HepG2 (cell line): ENCODE data around the gene HCAR1. TPM values are rescaled to one million over a fixed set of nuclear protein-coding genes. Genes with fewer than 3 reads are reported as not detected.

Source experiments
- ARID4A ChIP-seq: sonication (generic); formaldehyde crosslinking; IDR thresholded peaks from 2 replicates; pipeline ENCODE4 v1.5.0; 2020; ENCODE audit warnings: mild to moderate bottlenecking, missing genetic modification reagents, borderline replicate concordance
- DMAP1 ChIP-seq: IDR thresholded peaks from 2 replicates; pipeline ENCODE4 v1.6.1; 2016
- DNMT3B ChIP-seq: conservative IDR thresholded peaks from 2 replicates; pipeline ENCODE4 v1.6.1; 2016; ENCODE audit warnings: missing biosample characterization, control low read depth
- GABPB1 ChIP-seq: IDR thresholded peaks from 2 replicates; pipeline ENCODE4 v1.6.1; 2016; ENCODE audit warnings: mild to moderate bottlenecking, missing genetic modification reagents, moderate library complexity, missing compliant biosample characterization
- KDM1A ChIP-seq: IDR thresholded peaks from 2 replicates; pipeline ENCODE4 v1.6.1; 2016; ENCODE audit warnings: missing compliant biosample characterization
- KLF12 ChIP-seq: sonication (generic); formaldehyde crosslinking; IDR thresholded peaks from 2 replicates; pipeline ENCODE4 v1.4.0; 2020; ENCODE audit warnings: missing genetic modification reagents, borderline replicate concordance
- MAX ChIP-seq: IDR thresholded peaks from 2 replicates; pipeline ENCODE4 v1.6.1; 2012; ENCODE audit warnings: inconsistent platforms
- MED1 ChIP-seq: sonication (generic); formaldehyde crosslinking; IDR thresholded peaks from 2 replicates; pipeline ENCODE4 v1.4.0; 2020; ENCODE audit warnings: missing genetic modification reagents
- MIER2 ChIP-seq: IDR thresholded peaks from 2 replicates; pipeline ENCODE4 v1.6.1; 2016; ENCODE audit warnings: missing biosample characterization, missing genetic modification reagents
- MIER3 ChIP-seq: IDR thresholded peaks from 2 replicates; pipeline ENCODE4 v1.6.1; 2016; ENCODE audit warnings: missing compliant biosample characterization, borderline replicate concordance
- NCOA2 ChIP-seq: sonication (generic); formaldehyde crosslinking; IDR thresholded peaks from 2 replicates; pipeline ENCODE4 v1.8.0; 2022; ENCODE audit warnings: inconsistent platforms
- ZMAT5 ChIP-seq: sonication (generic); formaldehyde crosslinking; IDR thresholded peaks from 2 replicates; pipeline ENCODE4 v1.5.0; 2020; ENCODE audit warnings: mild to moderate bottlenecking, low read depth, missing genetic modification reagents, borderline replicate concordance
- ZNF253 ChIP-seq: sonication (generic); formaldehyde crosslinking; IDR thresholded peaks from 2 replicates; pipeline ENCODE4 v1.8.0; 2022; ENCODE audit warnings: mild to moderate bottlenecking, missing genetic modification reagents, borderline replicate concordance
- ZNF7 ChIP-seq: IDR thresholded peaks from 2 replicates; pipeline ENCODE4 v1.6.1; 2016; ENCODE audit warnings: missing biosample characterization, missing genetic modification reagents
- ZSCAN25 ChIP-seq: sonication (generic); formaldehyde crosslinking; IDR thresholded peaks from 2 replicates; pipeline ENCODE4 v1.8.0; 2022; ENCODE audit warnings: mild to moderate bottlenecking, missing genetic modification reagents
- polyA plus RNA-seq, 8 experiments: library from polyadenylated mRNA; depleted of rRNA in 3 of 8; stranded (reverse) in 7 of 8; unstranded in 1 of 8; fragments of >200 nt; fragmentation: Illumina TruSeq in 4 of 8; extraction: Trizol in 4 of 8; gene quantifications; 2 replicates each; pipeline versions ENCODE4 v1.2.1 to v1.2.3, GENCODE V29; 2011 to 2016; ENCODE audit warnings: low read depth in 4 of 8, missing spikeins in 1 of 8, mixed read lengths in 1 of 8; ENCODE audit not compliant: insufficient read depth in 1 of 8
- total RNA-seq, 5 experiments: library from RNA; depleted of rRNA; stranded (reverse); fragments of >200 nt; fragmentation: Illumina TruSeq; extraction: Trizol; gene quantifications; 2 replicates each; pipeline ENCODE4 v1.2.3, GENCODE V29; 2016; ENCODE audit warnings: low read depth in 1 of 5
- TF ChIP-seq, protein P1 (sequence below), 2 experiments: sonication (generic) in 1 of 2; formaldehyde crosslinking in 1 of 2; IDR thresholded peaks; 2 replicates each; pipeline versions ENCODE4 v1.6.1 to v1.9.0; 2014 to 2022; ENCODE audit warnings: antibody characterized with exemption in 1 of 2, borderline replicate concordance in 1 of 2, inconsistent platforms in 1 of 2, low read depth in 1 of 2, missing genetic modification reagents in 1 of 2
- TF ChIP-seq, protein P2 (sequence below): sonication (generic); formaldehyde crosslinking; IDR thresholded peaks from 2 replicates; pipeline ENCODE4 v1.4.0; 2020; ENCODE audit warnings: missing genetic modification reagents

Gene HCAR1
- total and polyA plus RNA-seq, 2 of the 13 experiments (the other 11 are each of a cell fraction or from before 2014, with no cell fraction given): 0.53 to 4.4 TPM

DNA sequence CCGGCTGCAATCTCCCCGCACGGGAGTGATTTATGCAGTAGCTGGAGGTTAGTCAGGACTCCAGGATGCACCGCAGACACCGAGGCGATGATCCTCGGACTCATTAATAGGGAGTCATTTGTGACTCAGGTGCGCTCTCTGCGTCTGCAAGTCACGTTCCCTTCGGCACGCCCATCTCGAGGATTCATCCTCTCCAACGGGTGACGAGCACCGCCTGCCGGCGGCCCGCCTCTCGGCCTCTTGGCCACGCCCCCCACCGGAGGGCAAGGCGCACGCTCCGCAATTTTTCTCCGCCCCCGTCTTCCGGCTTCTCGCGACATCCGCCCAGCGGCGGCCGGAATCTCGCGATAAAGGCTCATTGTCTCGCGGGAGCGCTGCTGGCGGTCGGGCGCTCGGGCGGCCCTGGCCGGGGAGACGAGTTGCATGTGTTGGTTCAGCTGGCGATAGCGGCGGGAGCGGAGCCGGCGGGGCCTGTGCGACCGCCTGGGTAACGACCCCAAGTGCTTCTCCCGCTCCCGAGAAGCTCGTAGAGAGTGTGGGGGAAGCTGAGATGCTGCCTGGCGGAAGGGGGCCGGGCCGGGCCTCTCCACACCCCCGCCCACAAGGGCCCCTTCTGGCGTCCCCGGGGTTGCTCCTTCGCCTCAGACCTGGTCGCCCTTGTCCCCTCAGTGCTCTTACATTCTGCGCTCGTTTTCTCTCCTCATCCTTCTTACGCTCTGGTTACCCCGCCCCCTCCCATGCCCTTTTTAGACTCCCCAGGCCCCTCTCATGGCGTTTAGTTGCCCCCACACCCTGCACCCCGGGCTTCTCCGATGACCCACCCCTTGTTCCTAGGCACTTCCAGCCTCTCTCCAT is 22.0 kb upstream of the HCAR1 start, which contains the start of gene DENR (continued):
- peak; percentile 94 for TF ChIP-seq ARID4A
- TF ChIP-seq DMAP1 (CRISPR knock-in tag): peak; percentile 93
- peak; percentile 67 for TF ChIP-seq MIER2 (CRISPR knock-in tag)
- TF ChIP-seq MAX: peak; percentile 70
- peak; percentile 99 for TF ChIP-seq KLF12
- TF ChIP-seq MED1: peak; percentile 87
- TF ChIP-seq KDM1A (CRISPR knock-in tag): no peak
- TF ChIP-seq ZSCAN25: peak; percentile 52; the same call in 1 of the 2 replicates
- TF ChIP-seq NCOA2 (CRISPR knock-in tag): peak; percentile 59
- no peak for TF ChIP-seq ZNF7 (CRISPR knock-in tag)
- no peak for TF ChIP-seq DNMT3B (CRISPR knock-in tag)
- no peak for TF ChIP-seq ZNF253 (CRISPR knock-in tag)
- TF ChIP-seq, protein P1, sequence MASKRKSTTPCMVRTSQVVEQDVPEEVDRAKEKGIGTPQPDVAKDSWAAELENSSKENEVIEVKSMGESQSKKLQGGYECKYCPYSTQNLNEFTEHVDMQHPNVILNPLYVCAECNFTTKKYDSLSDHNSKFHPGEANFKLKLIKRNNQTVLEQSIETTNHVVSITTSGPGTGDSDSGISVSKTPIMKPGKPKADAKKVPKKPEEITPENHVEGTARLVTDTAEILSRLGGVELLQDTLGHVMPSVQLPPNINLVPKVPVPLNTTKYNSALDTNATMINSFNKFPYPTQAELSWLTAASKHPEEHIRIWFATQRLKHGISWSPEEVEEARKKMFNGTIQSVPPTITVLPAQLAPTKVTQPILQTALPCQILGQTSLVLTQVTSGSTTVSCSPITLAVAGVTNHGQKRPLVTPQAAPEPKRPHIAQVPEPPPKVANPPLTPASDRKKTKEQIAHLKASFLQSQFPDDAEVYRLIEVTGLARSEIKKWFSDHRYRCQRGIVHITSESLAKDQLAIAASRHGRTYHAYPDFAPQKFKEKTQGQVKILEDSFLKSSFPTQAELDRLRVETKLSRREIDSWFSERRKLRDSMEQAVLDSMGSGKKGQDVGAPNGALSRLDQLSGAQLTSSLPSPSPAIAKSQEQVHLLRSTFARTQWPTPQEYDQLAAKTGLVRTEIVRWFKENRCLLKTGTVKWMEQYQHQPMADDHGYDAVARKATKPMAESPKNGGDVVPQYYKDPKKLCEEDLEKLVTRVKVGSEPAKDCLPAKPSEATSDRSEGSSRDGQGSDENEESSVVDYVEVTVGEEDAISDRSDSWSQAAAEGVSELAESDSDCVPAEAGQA (IDR thresholded peaks at IDR 0.05; ENCODE audit: low read depth): peak; percentile 51
- TF ChIP-seq, protein P1 (CRISPR knock-in tag; IDR thresholded peaks at IDR 0.05; ENCODE audit: borderline replicate concordance): 0 out of 2 replicates have a peak, but pooled peaks have one; percentile 33
- no peak for TF ChIP-seq ZMAT5 (CRISPR knock-in tag)
- peak; percentile 83; the same call in 1 of the 2 replicates for TF ChIP-seq MIER3
- TF ChIP-seq, protein P2, sequence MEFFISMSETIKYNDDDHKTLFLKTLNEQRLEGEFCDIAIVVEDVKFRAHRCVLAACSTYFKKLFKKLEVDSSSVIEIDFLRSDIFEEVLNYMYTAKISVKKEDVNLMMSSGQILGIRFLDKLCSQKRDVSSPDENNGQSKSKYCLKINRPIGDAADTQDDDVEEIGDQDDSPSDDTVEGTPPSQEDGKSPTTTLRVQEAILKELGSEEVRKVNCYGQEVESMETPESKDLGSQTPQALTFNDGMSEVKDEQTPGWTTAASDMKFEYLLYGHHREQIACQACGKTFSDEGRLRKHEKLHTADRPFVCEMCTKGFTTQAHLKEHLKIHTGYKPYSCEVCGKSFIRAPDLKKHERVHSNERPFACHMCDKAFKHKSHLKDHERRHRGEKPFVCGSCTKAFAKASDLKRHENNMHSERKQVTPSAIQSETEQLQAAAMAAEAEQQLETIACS: no peak
- TF ChIP-seq GABPB1 (CRISPR knock-in tag): peak; percentile 94
